Stimulated activated naive CD4-positive, alpha-beta T cell (primary cell): Measurements from ENCODE around the gene DBF4.
"Not testable (repeated sequence)": the region's sequence is repeated elsewhere in the genome, so short reads cannot be mapped to it uniquely, and the experiment has no call there.

ENCODE experiments used
- DNase-seq, 6 experiments: peaks; one replicate each; lab custom pipeline; 2025; lab: John Stamatoyannopoulos, UW

Gene DBF4

DNA sequence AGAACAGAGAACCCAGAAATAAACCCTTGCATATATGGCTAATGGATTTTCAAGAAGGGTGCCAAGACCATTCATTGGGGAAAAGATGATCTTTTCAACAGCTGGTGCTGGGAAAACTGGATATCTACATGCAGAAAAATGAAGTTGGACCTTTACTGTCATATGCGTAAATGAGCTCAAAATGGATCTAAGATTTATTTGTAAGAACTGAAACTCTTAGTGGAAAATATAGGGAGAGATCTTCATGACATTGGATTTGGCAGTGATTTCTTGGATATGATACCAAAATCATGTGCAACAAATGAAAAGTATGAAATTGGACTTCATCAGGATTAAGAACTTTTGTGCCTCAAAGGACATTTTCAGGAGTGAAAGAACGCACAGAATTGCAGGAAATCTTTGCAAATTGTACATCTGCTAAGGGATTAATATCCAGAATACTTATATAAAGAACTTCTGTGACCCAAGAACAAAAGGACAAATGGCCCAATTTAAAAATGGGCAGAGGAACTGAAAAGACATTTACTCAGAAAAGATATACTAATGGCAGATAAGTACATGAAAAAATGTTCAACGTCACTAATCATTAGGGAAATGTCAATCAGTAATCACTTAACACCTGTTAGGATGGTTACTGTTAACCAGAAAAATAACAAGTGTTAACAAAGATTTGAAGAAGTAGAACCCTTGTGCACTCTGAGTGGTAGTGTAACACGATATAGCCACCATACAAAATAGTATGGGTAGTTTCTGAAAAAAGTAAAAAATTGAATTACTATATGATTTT, 6.1 kb downstream of the DBF4 start:
- no peak for DNase-seq

- DNase-seq: no peak
Observed at GRCh38 chr7:87885018-87885417, 8.7 kb downstream of the DBF4 start.

GRCh38 chr7:87886875-87887274, 10.6 kb downstream of the DBF4 start:
- DNase-seq: peak in 3 of 6 experiments; percentile 23 to 46 (median 44)

DNA sequence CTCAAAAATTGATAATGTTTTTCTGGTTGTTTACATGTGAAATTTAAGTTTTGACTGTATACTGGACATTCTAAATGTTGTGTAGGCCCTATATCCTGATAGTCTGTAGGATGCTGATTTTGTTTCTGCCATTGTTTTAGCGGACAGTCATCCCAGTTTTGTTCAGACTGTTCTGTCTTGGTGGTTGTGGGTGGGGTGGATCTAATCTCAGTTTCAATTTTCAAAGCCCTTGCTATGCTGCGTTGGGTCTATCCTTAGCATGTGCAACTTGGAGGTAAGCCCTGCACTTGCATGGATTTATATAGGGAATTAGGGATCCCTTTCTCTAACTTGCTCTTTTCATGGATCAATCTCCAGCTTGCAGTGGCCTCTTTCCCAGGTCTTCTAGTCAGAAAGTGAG, 19.1 kb downstream of the DBF4 start:
- DNase-seq: no peak

DNA sequence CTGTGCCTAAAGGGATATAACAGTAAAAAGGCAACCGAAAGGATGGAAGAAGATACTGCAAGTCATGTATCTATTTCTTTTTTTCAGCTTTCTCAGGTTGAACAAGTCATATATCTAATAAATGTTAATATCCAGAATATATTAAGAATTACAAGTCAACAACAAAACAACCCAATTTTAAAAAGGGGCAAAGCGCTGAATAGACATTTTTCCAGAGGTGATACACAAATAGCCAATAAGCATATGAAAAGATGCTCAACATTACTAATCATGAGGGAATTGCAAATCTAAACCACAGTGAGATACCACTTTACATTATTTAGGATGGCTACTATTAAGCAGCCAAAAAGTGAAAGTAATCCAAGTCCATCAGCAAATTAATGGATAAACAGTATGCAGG, 23.0 kb downstream of the DBF4 start:
- DNase-seq: no peak

DNA sequence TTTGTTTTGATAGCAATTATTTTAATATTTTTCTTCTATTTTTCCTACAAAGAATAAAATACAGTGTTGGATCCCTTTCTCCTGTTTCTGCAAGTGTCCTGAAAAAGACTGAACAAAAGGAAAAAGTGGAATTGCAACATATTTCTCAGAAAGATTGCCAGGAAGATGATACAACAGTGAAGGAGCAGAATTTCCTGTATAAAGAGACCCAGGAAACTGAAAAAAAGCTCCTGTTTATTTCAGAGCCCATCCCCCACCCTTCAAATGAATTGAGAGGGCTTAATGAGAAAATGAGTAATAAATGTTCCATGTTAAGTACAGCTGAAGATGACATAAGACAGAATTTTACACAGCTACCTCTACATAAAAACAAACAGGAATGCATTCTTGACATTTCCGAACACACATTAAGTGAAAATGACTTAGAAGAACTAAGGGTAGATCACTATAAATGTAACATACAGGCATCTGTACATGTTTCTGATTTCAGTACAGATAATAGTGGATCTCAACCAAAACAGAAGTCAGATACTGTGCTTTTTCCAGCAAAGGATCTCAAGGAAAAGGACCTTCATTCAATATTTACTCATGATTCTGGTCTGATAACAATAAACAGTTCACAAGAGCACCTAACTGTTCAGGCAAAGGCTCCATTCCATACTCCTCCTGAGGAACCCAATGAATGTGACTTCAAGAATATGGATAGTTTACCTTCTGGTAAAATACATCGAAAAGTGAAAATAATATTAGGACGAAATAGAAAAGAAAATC, 31.0 kb downstream of the DBF4 start:
- DNase-seq: not testable (repeated sequence)

- DNase-seq: not testable (repeated sequence)
Observed at GRCh38 chr7:87908814-87909213, 32.5 kb downstream of the DBF4 start.

GRCh38 chr7:87912121-87912520, 35.8 kb downstream of the DBF4 start:
- no peak for DNase-seq

DNA sequence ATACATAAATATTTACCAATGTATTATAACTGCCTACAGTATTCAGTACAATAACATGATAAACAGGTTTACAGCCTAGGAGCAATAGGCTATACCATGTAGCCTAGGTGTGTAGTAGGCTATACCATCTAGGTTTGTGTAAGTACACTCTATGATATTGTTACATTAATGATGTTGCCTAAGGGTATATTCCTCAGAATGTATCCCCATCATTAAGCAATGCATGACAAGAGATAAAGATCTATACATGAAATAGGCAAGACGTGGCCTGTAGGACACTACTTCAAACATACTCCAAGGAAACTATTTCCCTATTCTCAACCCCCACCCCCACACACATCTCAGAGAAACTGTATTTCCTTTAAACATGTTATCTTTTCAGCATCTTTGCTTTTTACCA, 42.4 kb downstream of the DBF4 start:
- no peak for DNase-seq

- DNase-seq: no peak
Observed at GRCh38 chr7:87919875-87920274, 43.6 kb downstream of the DBF4 start.

- no peak for DNase-seq
Observed at GRCh38 chr7:87920578-87920977, 44.3 kb downstream of the DBF4 start.

GRCh38 chr7:87922759-87923395, 46.6 kb downstream of the DBF4 start:
- not testable (repeated sequence) for DNase-seq

DNA sequence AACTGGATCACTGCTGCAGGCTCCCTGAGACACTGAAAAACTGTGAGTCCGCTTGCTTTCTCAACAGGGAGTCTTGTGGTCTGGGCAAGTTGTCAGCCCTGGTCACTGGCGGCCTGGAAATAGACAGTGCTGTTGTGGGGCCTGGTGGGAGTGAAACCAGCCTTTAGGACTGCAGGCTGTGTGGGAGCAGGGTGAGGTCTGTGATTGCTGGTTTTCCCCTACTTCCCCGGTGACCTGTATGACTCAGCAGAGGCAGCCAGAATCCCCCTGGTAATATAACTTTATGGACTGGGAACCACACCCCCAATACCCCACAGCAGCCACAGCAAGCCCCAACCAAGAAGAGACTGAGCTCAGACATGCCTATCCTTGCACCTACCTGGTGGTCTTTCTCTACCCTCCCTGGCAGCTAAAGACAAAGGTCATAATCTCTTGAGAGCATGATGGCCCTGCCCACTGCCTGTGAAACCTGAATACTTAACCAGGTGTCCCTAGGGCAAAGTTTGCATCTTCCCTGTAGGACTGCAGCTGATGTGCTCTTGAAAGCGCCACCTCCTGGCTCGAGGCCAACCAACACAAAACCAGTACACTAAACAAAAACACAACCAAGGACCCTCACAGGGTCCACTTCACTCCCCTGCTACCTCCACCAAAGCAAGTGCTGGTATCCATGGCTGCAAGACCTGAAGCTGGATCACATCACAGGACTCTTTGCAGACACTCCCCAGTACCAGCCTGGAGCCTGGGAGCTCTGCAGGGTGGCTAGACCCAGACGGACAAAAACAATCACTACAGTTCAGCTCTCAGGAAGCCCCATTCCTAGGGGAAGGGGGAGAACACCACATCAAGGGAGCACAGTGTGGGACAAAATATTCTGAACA, 50.5 kb downstream of the DBF4 start:
- DNase-seq: no peak

DNA sequence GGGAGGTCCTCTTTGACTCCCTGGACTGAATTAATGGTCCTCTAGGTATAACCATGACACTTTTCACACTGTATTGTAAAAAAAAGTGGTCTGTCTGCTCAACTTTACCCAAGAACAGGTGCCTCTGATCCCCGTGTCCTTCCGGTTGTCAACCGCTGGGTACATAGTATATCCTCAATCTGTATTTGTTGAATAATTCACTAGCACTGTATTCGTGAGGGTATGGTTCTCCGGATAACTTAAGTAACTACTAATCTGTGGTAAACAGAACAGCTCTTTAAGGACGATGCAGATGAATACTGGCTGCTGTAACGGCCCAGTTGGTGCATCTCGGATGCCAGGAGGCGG, 57.3 kb downstream of the DBF4 start:
- DNase-seq: peak in 1 of 6 experiments; percentile 40

- peak; percentile 56 to 79 (median 68) for DNase-seq
Observed at GRCh38 chr7:87933953-87934698, 57.8 kb downstream of the DBF4 start, which contains the start of gene ADAM22. TSS of gene ADAM22 (plus strand) at chr7:87934251. CDS start at chr7:87934466, 215 bp downstream.

GRCh38 chr7:87934699-87935383, 58.5 kb downstream of the DBF4 start:
- peak in 2 of 6 experiments; percentile 9 to 49 for DNase-seq

DNA sequence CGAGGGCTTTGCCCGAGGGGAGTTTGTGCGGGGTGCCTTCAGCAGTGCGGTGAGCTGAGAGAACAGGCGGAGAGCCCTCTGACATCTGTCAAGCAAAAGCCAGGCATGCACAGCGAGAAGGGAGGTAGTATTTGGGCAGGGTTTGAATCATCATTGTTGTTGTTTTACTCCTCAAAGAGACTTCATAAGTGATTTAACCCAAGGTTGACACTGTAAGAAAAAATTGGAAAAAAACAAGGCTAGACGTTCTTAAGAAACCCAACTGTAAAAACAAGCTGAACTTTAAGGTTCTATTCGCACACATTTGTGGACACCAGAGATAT, 59.1 kb downstream of the DBF4 start:
- no peak for DNase-seq

DNA sequence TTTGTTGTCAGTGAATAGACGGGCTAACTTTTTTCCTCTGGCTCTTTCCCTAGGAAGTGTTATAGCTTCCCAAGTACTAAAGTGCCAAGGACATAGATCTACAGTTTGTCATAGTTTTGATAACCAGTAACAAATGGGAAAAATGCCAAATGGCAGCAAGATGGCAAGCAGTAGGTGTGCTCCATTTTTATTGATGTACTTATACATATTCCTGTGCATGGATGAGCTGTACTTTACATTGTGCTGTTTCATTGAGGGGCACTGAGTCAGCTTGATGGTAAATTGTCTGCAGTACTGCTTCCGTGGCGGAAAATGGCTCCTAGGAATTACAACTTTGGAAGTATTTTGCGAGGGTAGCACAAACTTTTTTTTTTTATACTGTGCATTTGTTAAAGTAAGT, 64.8 kb downstream of the DBF4 start:
- DNase-seq: no peak

DNA sequence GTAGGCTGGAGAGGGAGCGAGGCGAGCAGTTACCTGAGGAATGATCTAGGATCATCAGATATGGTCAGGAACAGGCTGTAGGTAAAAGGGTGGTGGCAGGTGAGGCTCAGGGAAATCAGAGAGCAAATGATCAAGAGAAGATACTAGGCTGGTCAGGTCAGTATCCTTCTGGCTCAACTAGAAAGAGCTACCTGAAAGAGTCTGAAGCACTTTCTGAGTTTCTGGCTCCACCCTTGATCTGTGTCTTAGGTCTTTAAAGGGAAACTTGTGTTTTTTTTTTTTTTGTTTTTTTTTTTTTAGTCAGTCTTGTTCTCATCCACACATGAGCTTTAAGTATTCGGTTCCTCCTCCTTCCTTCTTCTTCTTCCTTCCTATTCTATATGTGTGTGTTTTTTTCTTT, 68.3 kb downstream of the DBF4 start:
- no peak for DNase-seq

GRCh38 chr7:87945926-87946325, 69.6 kb downstream of the DBF4 start:
- not testable (repeated sequence) for DNase-seq

DNA sequence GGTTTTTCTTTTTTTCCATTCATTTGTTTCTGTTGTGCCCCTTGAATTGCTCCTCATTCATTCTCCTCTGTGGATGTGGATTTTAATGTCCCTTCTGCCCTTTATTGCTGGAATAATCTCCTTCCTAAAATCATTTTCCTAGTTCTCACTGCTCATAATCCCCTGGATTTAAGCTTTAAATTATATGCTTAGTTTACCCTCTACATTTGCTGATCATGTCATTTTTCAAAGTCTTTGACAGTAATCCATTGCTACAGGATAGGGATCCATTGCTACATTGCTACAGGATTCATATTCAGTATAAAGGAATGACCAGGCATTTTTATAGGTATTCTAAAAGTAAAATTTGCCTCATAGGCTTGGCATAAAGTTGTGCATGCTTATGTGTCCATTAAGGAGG, 72.1 kb downstream of the DBF4 start:
- DNase-seq: no peak
